ENCODE measurements around the gene YBEY.

- TF ChIP-seq CTCF (conservative IDR thresholded peaks at IDR 0.05) (no peak), ZFX (IDR thresholded peaks at IDR 0.05) (no peak)
Measured at GRCh38 chr21:46255166-46255565, 31.0 kb upstream of the YBEY start.

Data from C4-2B (cell line).